Measurements from ENCODE around the gene TTF1.
"Not testable (repeated sequence)": the region's sequence is repeated elsewhere in the genome, so short reads cannot be mapped to it uniquely, and the experiment has no call there.

TTF1 gene

GRCh38 chr9:132412089-132412488 is 5.4 kb upstream of the TTF1 start:
- peak; percentile 28 to 31 for DNase-seq

GRCh38 chr9:132411091-132411508 is 4.5 kb upstream of the TTF1 start:
- DNase-seq = peak; percentile 5 to 53

- no peak for DNase-seq
Observed at GRCh38 chr9:132410642-132411041, 4.0 kb upstream of the TTF1 start.

GRCh38 chr9:132409828-132410528 is 3.3 kb upstream of the TTF1 start, which contains the start of gene CFAP77:
Gene CFAP77 (plus strand): TSS chr9:132410211. CDS start chr9:132410272, 61 bp downstream.
- DNase-seq = peak; percentile 31 to 55

GRCh38 chr9:132408521-132408920 is 1.9 kb upstream of the TTF1 start:
- DNase-seq = no peak

- no peak for DNase-seq
Observed at GRCh38 chr9:132407196-132407595, 556 bp upstream of the TTF1 start.

GRCh38 chr9:132404228-132404881 is 2.3 kb downstream of the TTF1 start:
- peak; percentile 16 to 33 for DNase-seq

GRCh38 chr9:132401824-132402223 is 4.8 kb downstream of the TTF1 start:
- DNase-seq = no peak

GRCh38 chr9:132395560-132395959 is 11.1 kb downstream of the TTF1 start:
- no peak for DNase-seq

GRCh38 chr9:132391449-132391848 is 15.2 kb downstream of the TTF1 start:
- DNase-seq = no peak

- DNase-seq = no peak
Observed at GRCh38 chr9:132390966-132391365, 15.7 kb downstream of the TTF1 start.

GRCh38 chr9:132387133-132387532 is 19.5 kb downstream of the TTF1 start:
- DNase-seq = no peak

GRCh38 chr9:132384376-132384775 is 22.3 kb downstream of the TTF1 start:
- no peak for DNase-seq

- DNase-seq = no peak
Observed at GRCh38 chr9:132383462-132383883, 23.2 kb downstream of the TTF1 start.

- DNase-seq = peak; percentile 79 to 89
Observed at GRCh38 chr9:132381966-132382541, 24.6 kb downstream of the TTF1 start.

- not testable (repeated sequence) for DNase-seq
Observed at GRCh38 chr9:132378416-132378815, 28.2 kb downstream of the TTF1 start.

- not testable (repeated sequence) for DNase-seq
Observed at GRCh38 chr9:132377769-132378168, 28.9 kb downstream of the TTF1 start.

GRCh38 chr9:132372177-132373095 is 34.2 kb downstream of the TTF1 start:
- DNase-seq = peak; percentile 86 to 88

- no peak for DNase-seq
Observed at GRCh38 chr9:132370592-132370991, 36.0 kb downstream of the TTF1 start.

- no peak for DNase-seq
Observed at GRCh38 chr9:132369421-132369820, 37.2 kb downstream of the TTF1 start.

- no peak for DNase-seq
Observed at GRCh38 chr9:132367613-132368313, 38.9 kb downstream of the TTF1 start.

- DNase-seq = no peak
Observed at GRCh38 chr9:132366481-132366880, 40.2 kb downstream of the TTF1 start.

Data from Kasumi-1 (cell line).